HG02610 (cell line): ENCODE data around the gene PLEKHA7.
A peak's percentile ranks its signal among the peaks of the same experiment; 100 is the strongest.
"Not testable (repeated sequence)": the region's sequence is repeated elsewhere in the genome, so short reads cannot be mapped to it uniquely, and the experiment has no call there.

ENCODE experiments used
- ATAC-seq: cut with Tn5 transposase; IDR thresholded peaks from one replicate; pipeline ENCODE4 v1.9.1; 2021; ENCODE audit warnings: mild to moderate bottlenecking, moderate library complexity; ENCODE audit not compliant: unreplicated experiment

Gene PLEKHA7

DNA sequence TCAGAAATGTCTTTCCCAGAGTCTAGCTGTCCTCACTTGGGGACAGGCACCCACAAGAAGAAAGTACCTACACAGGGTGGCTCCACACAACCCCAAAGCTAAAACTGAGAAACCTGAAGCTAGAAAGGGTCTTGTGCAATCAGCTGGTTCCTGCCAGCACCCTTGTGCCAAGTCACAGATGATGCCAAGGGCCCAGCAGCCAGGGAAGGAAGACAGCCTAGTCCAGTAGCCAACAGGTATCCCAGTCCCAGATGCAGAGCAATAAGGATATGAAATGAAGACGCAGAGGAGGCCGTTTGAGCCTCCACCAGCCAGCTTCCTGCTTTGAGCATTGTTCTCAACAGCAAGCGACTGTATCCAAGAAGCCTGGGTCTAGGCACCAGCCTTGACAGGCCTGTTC is 6.1 kb downstream of the PLEKHA7 start:
- ATAC-seq = no peak

DNA sequence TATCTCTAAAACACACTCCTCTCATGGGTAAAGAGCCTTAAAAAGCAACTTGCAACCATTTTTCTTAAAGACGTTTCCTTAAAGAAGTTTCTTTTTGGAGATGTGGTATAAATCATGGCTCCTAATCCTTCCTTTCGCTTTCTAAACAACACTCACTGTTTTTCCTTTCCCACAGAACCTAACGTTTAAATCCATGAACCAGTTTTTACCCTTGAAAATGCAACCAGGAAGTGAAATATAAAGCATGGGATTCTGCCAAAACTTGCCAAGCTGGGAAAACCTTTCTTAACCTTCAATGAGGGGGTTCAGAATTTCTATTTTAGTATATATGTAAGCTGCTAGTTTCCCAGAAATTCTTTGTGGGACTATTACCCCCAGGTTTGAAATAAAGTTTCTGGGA is 8.6 kb downstream of the PLEKHA7 start:
- no peak for ATAC-seq

DNA sequence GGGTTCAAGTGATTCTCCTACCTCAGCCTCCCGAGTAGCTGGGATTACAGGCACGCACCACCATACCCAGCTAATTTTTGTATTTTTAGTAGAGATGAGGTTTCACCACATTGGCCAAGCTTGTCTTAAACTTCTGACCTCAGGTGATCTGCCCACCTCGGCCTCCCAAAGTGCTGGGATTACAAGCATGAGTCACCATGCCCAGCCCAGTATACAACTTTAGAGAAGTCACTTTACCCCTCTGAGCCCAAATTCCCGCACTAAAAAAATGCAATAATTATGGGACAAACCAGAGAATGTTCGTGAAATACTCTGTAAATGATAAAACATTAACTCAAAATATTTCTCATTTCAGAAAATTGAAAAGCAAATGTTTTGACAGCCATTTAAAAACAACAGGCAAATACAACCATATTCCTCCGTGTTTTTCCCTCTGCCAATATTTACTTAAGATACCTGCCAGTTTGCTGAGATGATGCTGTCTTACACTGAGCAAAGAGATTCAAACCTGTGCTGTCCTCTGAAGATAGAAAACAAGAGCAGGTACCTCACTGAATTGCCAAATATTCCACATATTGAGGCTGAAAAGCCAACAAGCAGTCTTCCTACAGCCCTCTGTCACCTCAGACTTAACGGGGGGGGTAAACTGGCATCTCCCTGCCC is 9.6 kb downstream of the PLEKHA7 start:
- ATAC-seq = no peak

DNA sequence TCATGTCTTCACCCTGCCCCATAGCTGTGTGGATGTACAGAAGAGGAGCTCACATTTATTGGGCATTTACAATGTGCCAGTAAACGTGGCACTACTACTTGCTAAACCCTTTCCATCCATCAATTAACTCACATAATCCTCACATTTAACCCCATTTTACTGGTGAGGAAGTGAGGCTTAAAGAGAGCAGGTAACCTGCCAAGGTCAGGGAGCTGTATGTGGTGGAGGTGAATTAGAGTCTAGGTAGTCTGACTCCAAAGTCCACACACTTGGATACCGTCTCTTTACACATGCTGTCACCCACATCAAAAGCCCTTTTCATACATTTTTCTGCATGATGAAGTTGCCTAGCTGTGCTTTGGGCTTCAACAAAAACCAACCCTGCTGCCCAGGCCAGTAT is 10.8 kb downstream of the PLEKHA7 start:
- no peak for ATAC-seq

DNA sequence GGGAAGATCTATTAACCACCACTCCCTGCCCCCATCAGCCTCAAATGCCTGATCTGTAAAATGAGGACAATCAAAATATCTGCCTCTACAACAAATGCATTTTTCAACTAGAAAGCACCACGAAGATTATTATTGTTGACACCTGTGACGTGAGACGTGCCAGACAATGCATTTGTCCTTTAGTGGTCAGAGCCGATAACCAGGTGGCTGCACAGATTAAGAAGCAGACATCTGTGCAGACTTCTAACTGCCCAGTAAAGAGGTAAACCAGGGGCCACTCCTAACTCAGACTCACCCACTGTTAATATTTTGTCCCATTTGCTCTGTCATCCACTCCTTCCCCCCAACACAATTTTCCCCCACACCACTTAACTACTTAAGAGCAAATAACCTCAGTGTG is 11.7 kb downstream of the PLEKHA7 start:
- ATAC-seq = no peak

DNA sequence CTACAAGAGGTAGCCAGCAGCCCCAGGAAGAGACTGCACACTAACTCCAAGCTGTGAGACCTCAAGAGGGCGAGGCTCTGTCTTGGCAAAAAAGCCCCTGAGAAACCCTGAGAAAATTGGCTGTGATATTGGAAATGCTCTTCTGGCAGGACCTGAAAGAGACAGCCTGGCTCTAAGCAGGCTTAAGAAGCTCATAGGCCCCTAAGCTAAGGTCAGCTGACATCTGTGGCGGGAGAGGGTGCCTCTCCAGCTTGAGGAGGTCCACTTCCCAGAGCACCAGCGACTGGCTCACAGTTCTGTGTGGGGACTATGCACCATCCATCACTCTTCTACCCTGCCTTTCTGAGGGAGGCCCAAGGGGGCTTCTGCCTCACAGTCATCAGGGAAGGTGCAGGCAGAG is 12.4 kb downstream of the PLEKHA7 start:
- ATAC-seq = no peak

DNA sequence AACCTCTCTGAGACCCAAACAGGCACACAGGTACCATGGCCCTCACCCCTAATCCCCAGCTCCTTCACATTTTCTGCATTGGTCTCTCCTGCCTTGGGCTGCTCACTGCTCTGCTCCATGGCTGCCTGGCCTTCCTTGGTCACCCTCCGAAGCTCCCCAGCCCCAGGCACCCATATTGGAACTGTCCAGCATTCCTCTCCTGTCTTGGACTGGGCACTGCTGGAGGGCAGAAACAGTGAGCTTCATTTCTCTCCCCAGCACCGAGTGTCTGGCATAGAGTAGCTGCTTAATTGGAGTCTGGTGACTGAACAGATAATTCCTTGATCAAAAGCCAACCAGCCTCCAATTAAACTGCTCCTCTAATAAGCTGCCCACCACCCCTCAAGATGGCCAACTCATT is 13.2 kb downstream of the PLEKHA7 start:
- no peak for ATAC-seq

DNA sequence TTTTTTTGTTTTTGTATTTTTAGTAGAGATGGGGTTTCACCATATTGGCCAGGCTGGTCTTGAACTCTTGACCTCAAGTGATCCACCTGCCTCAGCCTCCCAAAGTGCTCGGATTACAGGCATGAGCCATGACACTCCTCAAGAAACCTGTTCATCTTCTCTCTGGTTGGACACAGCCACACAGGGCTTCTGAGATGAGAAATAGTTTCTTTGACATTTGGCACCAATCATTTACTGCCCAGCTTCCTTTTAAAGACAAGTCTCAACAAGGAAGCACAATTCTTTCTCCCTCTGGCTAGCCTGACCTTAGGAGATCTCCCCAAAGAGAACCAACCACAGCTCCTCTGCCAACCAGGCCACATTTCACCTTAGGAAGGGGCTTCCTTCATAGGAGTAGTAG is 14.0 kb downstream of the PLEKHA7 start:
- ATAC-seq = not testable (repeated sequence)

DNA sequence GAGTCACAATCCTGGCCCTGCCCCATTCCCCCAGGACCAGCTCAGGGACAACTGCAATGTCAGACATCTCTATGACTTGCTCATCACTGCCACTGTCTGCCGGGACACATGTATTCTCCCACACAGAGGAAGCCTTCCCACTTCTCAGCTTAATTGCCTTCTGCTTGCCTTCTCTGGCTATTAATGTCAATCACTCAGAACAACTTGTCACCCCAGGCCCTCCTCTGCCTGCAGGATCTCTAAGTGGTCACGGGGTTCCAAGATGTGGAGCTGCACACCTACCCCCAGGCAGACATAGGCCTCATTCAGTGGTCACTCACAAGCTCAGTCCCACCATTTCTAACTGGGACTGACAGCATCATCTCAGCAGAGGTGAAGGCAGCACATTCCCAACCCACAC is 15.1 kb downstream of the PLEKHA7 start:
- no peak for ATAC-seq

DNA sequence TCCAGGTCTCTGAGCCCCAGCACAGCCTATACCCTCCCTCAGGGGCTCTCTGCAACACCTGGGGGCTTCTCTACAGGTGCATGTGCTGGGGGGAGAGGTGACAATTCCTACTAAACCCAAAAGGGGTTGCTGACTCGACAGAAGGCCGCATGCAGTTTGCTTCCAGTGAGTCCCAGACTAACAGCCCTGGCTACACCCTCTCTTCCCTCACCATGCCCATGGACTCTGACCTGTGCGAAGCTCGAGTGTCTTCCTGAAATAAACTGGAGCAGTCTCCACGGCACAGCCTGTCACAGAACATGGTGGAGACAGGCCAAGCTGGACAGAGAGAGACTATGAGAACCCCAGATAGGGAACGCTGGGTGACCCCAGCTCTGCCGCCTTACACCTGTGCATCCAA is 16.6 kb downstream of the PLEKHA7 start:
- ATAC-seq = no peak

DNA sequence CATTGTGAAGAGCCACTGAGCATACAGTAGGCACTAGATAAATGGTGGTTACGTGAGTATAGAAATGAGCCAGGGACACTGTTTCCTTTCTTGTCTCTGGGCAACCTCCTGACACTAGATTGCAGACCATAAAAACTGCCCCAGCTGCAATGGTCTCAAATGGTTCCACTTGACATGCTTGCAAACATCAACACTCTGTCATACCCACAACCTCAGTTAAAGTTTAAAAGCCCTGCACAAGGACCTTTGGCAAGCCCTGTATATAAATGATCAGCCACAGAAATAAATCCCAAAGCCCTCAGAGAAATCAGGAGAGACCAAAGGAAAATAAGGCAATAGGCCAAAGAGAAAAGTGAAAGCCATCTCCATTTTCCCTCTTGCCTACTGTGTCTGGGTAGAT is 20.7 kb downstream of the PLEKHA7 start:
- ATAC-seq = peak; percentile 37

DNA sequence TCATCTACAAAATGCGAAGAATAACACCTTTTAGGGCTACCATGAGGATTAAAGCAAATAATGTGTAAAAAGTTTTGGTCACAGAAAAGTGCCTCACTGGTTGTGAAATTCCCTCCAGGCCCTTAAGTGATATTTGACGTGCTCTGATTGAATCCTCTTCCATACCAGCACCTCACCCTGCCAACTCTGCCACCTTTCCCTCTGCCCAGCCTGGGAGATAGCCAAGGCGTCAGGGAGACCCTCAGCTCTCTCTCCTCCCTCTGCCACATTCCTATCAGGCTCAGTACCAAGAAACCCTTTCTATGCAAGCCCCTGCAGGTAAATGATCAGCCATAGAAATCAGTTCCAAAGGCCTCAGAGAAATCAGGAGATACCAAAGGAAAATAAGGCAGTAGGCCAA is 21.4 kb downstream of the PLEKHA7 start:
- ATAC-seq = no peak

DNA sequence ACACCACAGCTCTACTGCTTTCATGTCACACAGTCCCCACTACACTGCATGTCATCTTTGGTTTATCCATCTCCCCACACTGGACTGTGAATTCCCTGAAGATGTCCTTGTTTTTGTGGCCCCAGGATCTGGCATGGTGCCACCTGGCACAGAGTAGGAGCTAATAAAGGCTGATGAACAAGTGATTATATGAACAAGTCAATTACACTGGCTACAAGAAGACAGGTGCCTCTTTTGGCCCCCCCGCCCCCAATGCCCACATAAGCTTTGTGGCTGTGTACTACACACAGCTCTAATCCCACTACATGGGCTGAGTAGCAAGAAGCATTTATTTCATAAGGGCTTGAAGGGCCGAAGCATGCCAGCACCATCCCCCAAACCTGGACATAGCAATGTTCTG is 24.7 kb downstream of the PLEKHA7 start:
- ATAC-seq = no peak

DNA sequence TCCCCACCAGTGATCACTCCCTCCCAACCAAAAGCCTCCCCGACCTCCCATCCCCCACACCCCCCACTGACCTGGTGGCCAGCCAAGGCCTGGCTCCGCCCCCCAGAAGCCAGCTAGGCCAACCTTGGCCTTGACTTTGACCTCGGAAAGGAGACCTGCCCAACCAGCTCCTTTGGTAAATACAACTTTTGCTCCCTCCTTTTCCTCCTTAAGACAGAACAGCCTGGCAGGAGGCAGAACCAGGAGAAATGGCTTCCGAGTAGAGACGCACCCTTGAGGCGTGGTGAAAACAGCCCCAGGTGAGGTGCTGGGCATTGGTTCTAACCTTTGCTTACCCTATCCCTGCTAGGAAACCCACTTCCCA is 27.0 kb downstream of the PLEKHA7 start:
- no peak for ATAC-seq

DNA sequence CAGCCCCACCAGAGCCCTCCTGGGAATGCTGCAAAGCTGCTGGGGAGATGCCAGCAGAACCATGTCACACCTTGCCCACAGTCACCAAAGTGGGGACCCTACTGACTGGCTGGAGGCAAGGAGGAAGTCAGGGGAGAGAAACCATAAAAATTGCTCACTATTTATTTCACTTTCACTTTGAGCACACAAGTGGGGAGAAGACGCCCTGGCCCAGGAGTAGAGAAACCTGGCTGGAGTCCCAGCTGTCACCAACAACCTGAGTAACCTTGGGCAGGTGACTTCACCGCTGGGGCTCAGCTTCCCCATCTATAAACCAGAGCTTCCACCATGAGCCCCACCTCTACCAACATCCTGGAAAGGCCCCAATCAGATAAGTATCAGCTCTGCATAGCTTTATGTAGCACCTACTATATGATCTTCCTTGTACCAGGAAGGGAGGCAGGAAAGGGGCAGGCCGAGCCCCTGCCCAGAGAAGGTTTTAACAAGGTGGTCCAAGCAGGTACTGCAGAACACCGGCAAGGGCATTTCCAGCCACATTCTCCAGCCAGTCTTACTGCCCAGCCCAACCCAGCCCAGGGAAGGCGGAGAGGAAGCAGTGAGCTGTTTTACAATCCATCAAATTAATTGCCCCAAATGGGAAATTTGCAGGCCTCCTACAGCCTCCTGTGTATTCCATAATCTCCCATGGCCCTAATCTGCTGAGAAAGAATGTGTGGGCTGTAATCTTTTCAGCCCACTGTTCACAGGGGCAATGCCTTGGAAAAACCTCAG is 27.6 kb downstream of the PLEKHA7 start:
- peak; percentile 97 for ATAC-seq

DNA sequence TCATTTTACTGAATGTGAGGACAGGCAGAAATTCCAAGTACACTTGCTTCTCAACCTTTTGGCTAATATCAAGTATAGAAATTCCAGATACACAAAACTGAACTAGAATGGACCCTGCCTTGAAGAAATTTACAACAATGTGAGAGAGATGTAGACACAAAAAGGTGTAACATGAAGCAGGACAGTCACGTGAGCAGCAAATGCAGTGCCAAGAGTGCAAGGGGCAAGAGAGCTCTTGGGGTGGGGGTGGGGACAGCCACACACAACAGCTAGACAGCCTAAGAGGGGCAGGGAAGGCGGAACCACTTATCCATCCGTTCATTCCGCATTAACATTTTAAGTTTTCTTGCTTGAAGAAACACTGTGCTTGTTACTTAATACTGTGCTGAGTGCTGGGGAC is 28.9 kb downstream of the PLEKHA7 start:
- no peak for ATAC-seq

DNA sequence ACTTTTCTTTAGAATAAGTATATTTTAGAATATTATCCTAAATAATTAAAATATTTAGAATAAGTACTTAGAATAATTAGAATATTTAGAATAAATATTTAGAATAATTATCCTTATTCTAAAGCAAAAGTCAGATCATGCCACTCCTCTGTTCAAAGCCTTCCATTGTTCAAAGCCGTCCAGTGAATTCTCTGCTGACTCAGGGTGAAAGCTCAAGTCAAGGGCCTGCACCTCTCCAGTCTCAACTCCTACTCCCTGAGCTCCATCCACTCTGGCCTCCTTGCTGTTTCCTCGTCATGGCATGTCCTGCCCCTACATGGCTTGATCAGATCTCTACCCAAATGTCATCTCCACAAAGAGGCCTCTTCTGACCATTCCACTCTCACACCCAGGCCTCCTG is 30.0 kb downstream of the PLEKHA7 start:
- no peak for ATAC-seq

DNA sequence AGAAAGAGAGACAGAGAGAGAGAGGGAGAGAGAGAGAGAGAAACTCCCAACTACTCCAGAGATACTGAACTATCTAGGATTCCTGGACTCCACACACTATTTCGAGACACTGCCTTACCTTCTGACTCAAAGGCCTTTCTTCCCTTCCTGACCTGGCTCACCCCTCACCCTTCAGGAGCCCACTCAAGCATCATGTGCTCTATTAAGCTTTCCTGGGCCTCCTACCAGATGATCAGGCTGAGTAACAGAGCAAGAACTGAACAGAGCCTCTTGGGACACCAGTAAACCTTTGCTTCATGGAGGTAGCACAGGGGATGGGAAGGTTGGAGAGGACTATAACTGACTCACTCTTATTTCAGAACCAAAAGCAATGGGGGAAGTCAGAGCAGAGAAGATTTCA is 31.4 kb downstream of the PLEKHA7 start:
- ATAC-seq = no peak

DNA sequence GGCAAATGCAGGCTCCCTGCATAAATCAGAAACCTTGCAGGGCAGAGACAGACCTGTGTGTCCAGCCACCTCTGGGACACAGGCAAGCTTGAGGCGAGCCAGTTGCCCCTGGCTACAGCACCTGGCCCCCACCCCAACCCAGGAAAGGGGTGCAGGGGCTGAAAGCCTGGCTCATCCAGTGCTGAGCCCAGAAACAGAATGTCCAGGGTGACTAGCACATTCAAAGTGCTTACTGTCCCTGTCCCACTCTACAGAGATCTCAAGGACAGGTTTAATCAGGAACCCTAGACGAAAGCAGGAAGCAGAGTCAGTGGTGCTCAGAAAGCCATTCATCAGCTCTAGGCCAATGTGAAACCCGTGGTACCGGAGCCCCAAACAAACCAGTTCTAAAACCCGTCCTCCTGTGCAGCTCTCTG is 31.9 kb downstream of the PLEKHA7 start:
- no peak for ATAC-seq

DNA sequence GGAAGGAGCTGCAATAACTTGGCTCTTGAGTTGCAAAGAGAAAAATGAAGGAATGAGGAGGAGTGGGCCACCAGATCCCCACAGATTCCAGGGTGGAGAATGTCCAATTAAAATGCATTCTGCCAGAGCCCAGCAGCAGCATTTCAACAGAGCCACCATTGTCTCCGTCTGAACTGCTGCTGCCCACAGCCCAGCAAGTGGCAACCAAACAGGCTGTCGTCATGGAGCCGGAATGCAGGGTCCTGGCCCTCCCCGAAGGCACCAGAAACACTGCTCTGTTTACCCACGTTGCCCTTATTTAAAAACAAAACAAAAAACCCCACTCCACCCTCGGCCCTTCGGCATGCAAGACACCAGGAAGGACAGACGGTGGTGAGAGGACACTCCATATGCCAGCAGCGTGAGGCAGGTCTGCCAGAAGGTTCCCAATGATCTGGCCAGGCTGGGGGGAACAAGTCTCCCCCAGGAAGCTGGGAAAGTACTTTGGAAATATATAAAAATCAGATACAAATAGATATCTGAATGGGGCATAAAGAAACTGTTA is 32.5 kb downstream of the PLEKHA7 start:
- ATAC-seq = no peak

DNA sequence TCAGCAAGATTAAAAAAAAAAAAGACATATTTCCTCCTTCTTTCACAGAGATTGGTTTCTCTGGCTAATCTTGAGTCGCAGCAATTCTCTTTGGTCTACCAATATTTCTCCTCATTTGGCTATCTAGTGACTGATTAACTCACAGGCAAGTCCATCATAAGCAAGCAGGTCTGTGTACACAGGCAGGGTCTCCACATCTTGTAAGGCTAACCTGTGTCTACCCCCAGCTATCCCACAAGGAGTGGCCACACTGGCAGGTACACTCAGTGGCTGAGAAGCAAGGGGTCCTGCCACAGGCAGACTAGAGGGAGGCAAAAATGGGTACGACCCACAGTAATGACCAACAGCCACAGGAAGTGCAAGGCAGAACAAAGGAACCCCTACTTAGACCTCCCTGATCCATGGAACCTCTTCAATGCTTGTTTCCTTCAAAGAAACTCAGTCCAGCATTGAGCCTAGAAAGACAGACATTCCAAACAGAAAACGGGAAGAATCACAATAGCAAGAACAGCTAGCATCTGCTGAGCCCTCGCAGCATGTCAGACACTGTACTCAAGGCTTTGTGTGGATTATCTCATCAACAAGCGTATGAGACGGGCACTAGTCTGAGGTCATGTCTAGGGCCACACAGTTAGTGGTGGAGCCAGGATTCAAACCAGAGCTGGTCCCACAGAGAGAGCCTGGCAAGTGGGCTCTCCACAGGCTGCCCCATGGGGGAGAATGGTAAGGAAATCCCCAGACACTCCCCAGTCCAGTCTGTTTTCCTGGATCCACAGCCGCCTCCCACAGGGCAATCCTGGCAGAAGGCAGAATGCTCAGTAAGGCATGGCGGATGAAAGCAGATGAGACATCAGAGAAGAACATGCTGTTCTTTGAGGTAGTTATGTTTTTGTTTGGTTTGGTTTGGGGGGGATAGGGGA is 34.3 kb downstream of the PLEKHA7 start:
- ATAC-seq = no peak

DNA sequence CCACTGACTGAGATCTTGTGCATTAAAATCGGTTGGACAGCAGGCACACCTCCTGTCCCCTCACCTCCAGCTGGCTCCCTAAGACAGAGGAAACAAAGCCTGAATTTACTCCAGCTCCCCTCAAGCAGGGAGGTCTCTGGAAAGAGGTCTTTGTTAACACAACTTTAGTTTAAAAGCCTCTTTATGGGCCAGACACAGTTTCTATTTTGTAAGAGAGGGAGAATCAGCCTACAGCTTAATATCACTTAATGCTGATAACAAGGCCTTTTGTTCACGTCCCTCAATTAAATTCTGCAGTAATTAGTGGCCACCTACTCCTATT is 36.3 kb downstream of the PLEKHA7 start:
- no peak for ATAC-seq
